MM.1S (cell line): Measurements from ENCODE around the gene SMG6.

Source experiments
- DNase-seq: peaks from one replicate; pipeline ENCODE4 v3.0.0-alpha.2; 2015
- H2AFZ ChIP-seq: fragments of 300-600 bp; sonication (generic); 2 replicates; pipeline ENCODE4 v1.6.0; 2016; ENCODE audit warnings: antibody characterized with exemption, low read length
- H3F3A ChIP-seq: fragments of 300-600 bp; sonication (generic); 2 replicates; pipeline ENCODE4 v1.6.1; 2016; ENCODE audit warnings: mild to moderate bottlenecking, antibody characterized with exemption, low read length, moderate library complexity, mixed read lengths; ENCODE audit not compliant: insufficient read depth
- H3K27ac ChIP-seq: fragments of 300-600 bp; sonication (generic); 2 replicates; pipeline ENCODE4 v1.5.1; 2016; ENCODE audit warnings: mild to moderate bottlenecking, low read length
- H3K27me3 ChIP-seq: fragments of 300-600 bp; sonication (generic); replicated peaks from 2 replicates; pipeline ENCODE4 v1.6.0; 2016; ENCODE audit warnings: low read length; ENCODE audit not compliant: insufficient read depth
- H3K36me3 ChIP-seq: fragments of 300-600 bp; sonication (generic); replicated peaks from 2 replicates; pipeline ENCODE4 v1.6.1; 2016; ENCODE audit warnings: mild to moderate bottlenecking, low read length, mixed read lengths; ENCODE audit not compliant: insufficient read depth
- H3K4me1 ChIP-seq: fragments of 300-600 bp; sonication (generic); 2 replicates; pipeline ENCODE4 v1.6.1; 2016; ENCODE audit warnings: low read length, mixed read lengths
- H3K4me2 ChIP-seq: fragments of 300-600 bp; sonication (generic); 2 replicates; pipeline ENCODE4 v1.6.0; 2016; ENCODE audit warnings: low read depth, low read length
- H3K4me3 ChIP-seq: fragments of 300-600 bp; sonication (generic); 2 replicates; pipeline ENCODE4 v1.5.1; 2016; ENCODE audit warnings: low read length, mixed read lengths
- H3K79me2 ChIP-seq: fragments of 300-600 bp; sonication (generic); 2 replicates; pipeline ENCODE4 v1.6.1; 2016; ENCODE audit warnings: mixed run types, low read length, mixed read lengths
- H3K9ac ChIP-seq: fragments of 300-600 bp; sonication (generic); 2 replicates; pipeline ENCODE4 v1.6.1; 2016; ENCODE audit warnings: low read length, mixed read lengths
- H3K9me2 ChIP-seq: fragments of 300-600 bp; sonication (generic); replicated peaks from 2 replicates; pipeline ENCODE4 v1.6.1; 2016; ENCODE audit warnings: mild to moderate bottlenecking, low read length, mixed read lengths; ENCODE audit not compliant: insufficient read depth
- H3K9me3 ChIP-seq: fragments of 300-600 bp; sonication (generic); replicated peaks from 2 replicates; pipeline ENCODE4 v1.6.1; 2016; ENCODE audit warnings: mild to moderate bottlenecking, low read length, mixed read lengths; ENCODE audit not compliant: insufficient read depth
- H4K20me1 ChIP-seq: fragments of 300-600 bp; sonication (generic); 2 replicates; pipeline ENCODE4 v1.6.1; 2016; ENCODE audit warnings: mild to moderate bottlenecking, low read length, moderate library complexity, mixed read lengths; ENCODE audit not compliant: insufficient read depth
- CTCF ChIP-seq: fragments of 300-600 bp; sonication (generic); IDR thresholded peaks from 2 replicates; pipeline ENCODE4 v1.5.1; 2016; ENCODE audit warnings: antibody characterized with exemption, low read length, mixed read lengths
- EZH2 ChIP-seq: fragments of 300-600 bp; sonication (generic); optimal IDR thresholded peaks from 2 replicates; pipeline ENCODE3; 2017; ENCODE audit warnings: low read depth, mild to moderate bottlenecking, antibody characterized with exemption, low read length, mixed read lengths
- EZH2phosphoT487 ChIP-seq: fragments of 300-600 bp; sonication (generic); IDR thresholded peaks from 2 replicates; pipeline ENCODE4 v1.6.1; 2018; ENCODE audit warnings: antibody characterized with exemption, low read length

Gene SMG6

GRCh38 chr17:2042933-2043332 lies 260.7 kb downstream of the SMG6 start:
- DNase-seq: no peak
- Histone ChIP-seq H4K20me1 (no peaks in the 10 kb centered on the region), H3K27ac (no peak overlapping the region), H3K27me3 (no peaks in the 10 kb centered on the region), H3K9me3 (no peaks in the 10 kb centered on the region), H3K9me2 (no peaks in the 10 kb centered on the region), H3K4me3 (peak overlapping the region; percentile 87), H3K9ac (peak overlapping the region; percentile 93; the same call in 1 of the 2 replicates), H3K4me2 (peak overlapping the region; percentile 99; the same call in 1 of the 2 replicates), H2AFZ (no peak overlapping the region), H3K79me2 (peaks cover 23% of the 10 kb centered on the region), H3K4me1 (peaks cover 8% of the 10 kb centered on the region; the same call in 1 of the 2 replicates), H3F3A (no peaks in the 10 kb centered on the region), H3K36me3 (no peaks in the 10 kb centered on the region)
- TF ChIP-seq EZH2 (no peak), CTCF (no peak), EZH2phosphoT487 (no peak)

- peaks cover 8% of the 10 kb centered on the region; the same call in 1 of the 2 replicates for H3K4me1 ChIP-seq
- H3K36me3 ChIP-seq: no peaks in the 10 kb centered on the region
- peak overlapping the region; percentile 82 for H2AFZ ChIP-seq
Observed at GRCh38 chr17:2042390-2042847, 261.2 kb downstream of the SMG6 start.

GRCh38 chr17:2041561-2042389 lies 261.8 kb downstream of the SMG6 start, which contains the start of gene OVCA2:
Gene OVCA2 (plus strand): TSS chr17:2042022. CDS start chr17:2042048, 26 bp downstream.
- peak within 1 kb of the TSS; percentile 99 for H3K4me2 ChIP-seq
- no peaks in the 10 kb centered on the region for H3K36me3 ChIP-seq
- peak; percentile 96 for DNase-seq
- peak within 1 kb of the TSS; percentile 42; the same call in 1 of the 2 replicates for H3K27ac ChIP-seq
- peaks cover 23% of the 10 kb centered on the region for H3K79me2 ChIP-seq
- TF ChIP-seq CTCF: peak; percentile 31
- TF ChIP-seq EZH2: no peak
- peaks cover 8% of the 10 kb centered on the region; the same call in 1 of the 2 replicates for H3K4me1 ChIP-seq
- H3K9ac ChIP-seq: peak within 1 kb of the TSS; percentile 93
- H2AFZ ChIP-seq: peak within 1 kb of the TSS; percentile 82
- no peaks in the 10 kb centered on the region for H3F3A ChIP-seq
- H3K9me2 ChIP-seq: no peaks in the 10 kb centered on the region
- H3K27me3 ChIP-seq: no peaks in the 10 kb centered on the region
- no peaks in the 10 kb centered on the region for H3K9me3 ChIP-seq
- peak within 1 kb of the TSS; percentile 87 for H3K4me3 ChIP-seq
- no peaks in the 10 kb centered on the region for H4K20me1 ChIP-seq

More at GRCh38 chr17:2042390-2042847, 261.2 kb downstream of the SMG6 start:
- Histone ChIP-seq H3K27me3 (no peaks in the 10 kb centered on the region), H3K27ac (peak overlapping the region; percentile 42; the same call in 1 of the 2 replicates), H3K4me2 (peak overlapping the region; percentile 99), H4K20me1 (no peaks in the 10 kb centered on the region), H3K79me2 (peaks cover 23% of the 10 kb centered on the region), H3K9ac (peak overlapping the region; percentile 93), H3K9me3 (no peaks in the 10 kb centered on the region), H3K4me3 (peak overlapping the region; percentile 87), H3K9me2 (no peaks in the 10 kb centered on the region), H3F3A (no peaks in the 10 kb centered on the region)
- TF ChIP-seq EZH2: no peak
- no peak; the same call in 1 of the 2 replicates for TF ChIP-seq CTCF
- no peak for TF ChIP-seq EZH2phosphoT487
- DNase-seq: peak; percentile 23
